Muscle of back (tissue), 11 donors: ENCODE measurements around the gene LRP8. TPM values are rescaled to one million over a fixed set of nuclear protein-coding genes. Genes with fewer than 3 reads are reported as not detected.
"Not testable (repeated sequence)": the region's sequence is repeated elsewhere in the genome, so short reads cannot be mapped to it uniquely, and the experiment has no call there.

Experiments
- DNase-seq, 3 donors: peaks; one replicate each; pipeline versions ENCODE4 v3.0.0 to v3.0.0-alpha.2; 2013
- polyA plus RNA-seq, 10 donors: library from polyadenylated mRNA; unstranded; fragments of 120-200 nt; gene quantifications; one replicate each; pipeline ENCODE4 v1.2.1, GENCODE V29; 2013; ENCODE audit not compliant: insufficient read length in 10 of 10

LRP8 gene
- polyA plus RNA-seq, 10 donors = 3.5 to 9.1 (median 5.5) TPM

- no peak for DNase-seq
Observed at GRCh38 chr1:53218201-53218600, 109.7 kb downstream of the LRP8 start.

GRCh38 chr1:53214376-53214940 lies 113.4 kb downstream of the LRP8 start:
- DNase-seq = no peak

- DNase-seq = no peak
Observed at GRCh38 chr1:53210954-53211353, 116.9 kb downstream of the LRP8 start.

GRCh38 chr1:53210352-53210751 lies 117.5 kb downstream of the LRP8 start:
- no peak for DNase-seq

GRCh38 chr1:53207726-53208125 lies 120.1 kb downstream of the LRP8 start:
- no peak for DNase-seq

GRCh38 chr1:53206735-53207379 lies 121.0 kb downstream of the LRP8 start:
- no peak for DNase-seq

GRCh38 chr1:53206083-53206685 lies 121.7 kb downstream of the LRP8 start:
- not testable (repeated sequence) for DNase-seq

- not testable (repeated sequence) for DNase-seq
Observed at GRCh38 chr1:53205496-53205895, 122.4 kb downstream of the LRP8 start.

GRCh38 chr1:53203466-53203865 lies 124.4 kb downstream of the LRP8 start:
- no peak for DNase-seq

GRCh38 chr1:53198241-53198651 lies 129.6 kb downstream of the LRP8 start:
- DNase-seq = peak in 1 of 3 donors; percentile 26

GRCh38 chr1:53197291-53198200 lies 130.3 kb downstream of the LRP8 start:
- peak in 1 of 3 donors; percentile 69 for DNase-seq

GRCh38 chr1:53196485-53197290 lies 131.2 kb downstream of the LRP8 start, which contains the start of gene CPT2:
Gene CPT2 (plus strand): TSS chr1:53196824. CDS start chr1:53196944, 120 bp downstream.
- DNase-seq = peak; percentile 94 to 97 (median 94)

- DNase-seq = no peak
Observed at GRCh38 chr1:53196017-53196484, 131.8 kb downstream of the LRP8 start.

GRCh38 chr1:53195246-53196016 lies 132.4 kb downstream of the LRP8 start:
- no peak for DNase-seq

Other genes with a start within 250 kb of the LRP8 start
- under 1 TPM; 0.23 to 0.86 (median 0.41) TPM for gene SLC1A7, start 185.4 kb downstream of the LRP8 start, polyA plus RNA-seq
- gene CPT2, start 131.2 kb downstream of the LRP8 start, polyA plus RNA-seq = 10 to 100 TPM; 10.6 to 12.9 (median 11.7) TPM
- gene CZIB, start 107.4 kb downstream of the LRP8 start, polyA plus RNA-seq = 10 to 100 TPM; 51.7 to 86.1 (median 61.8) TPM
- gene MAGOH, start 89.6 kb downstream of the LRP8 start, polyA plus RNA-seq = 10 to 100 TPM; 40.0 to 64.8 (median 45.0) TPM
- under 1 TPM in 2 of 10 donors, not detected in 8; 0.11 to 0.26 TPM for gene DMRTB1, start 131.3 kb upstream of the LRP8 start, polyA plus RNA-seq